IPS-18c (cell line): ENCODE measurements around the gene LRRC3.

ENCODE experiments used
- H3K4me3 ChIP-seq: 2 replicates; pipeline ENCODE4 v1.7.0; 2013; ENCODE audit warnings: low read depth, mild to moderate bottlenecking, low read length, moderate library complexity; ENCODE audit not compliant: insufficient read depth
- H3K9me3 ChIP-seq: one replicate; pipeline ENCODE4 v1.6.1; 2013; ENCODE audit warnings: mild to moderate bottlenecking, low read length, moderate library complexity; ENCODE audit not compliant: control insufficient read depth, insufficient read depth

LRRC3 gene

GRCh38 chr21:44434936-44435635 is 20.2 kb upstream of the LRRC3 start:
- no peaks in the 10 kb centered on the region for H3K9me3 ChIP-seq
- no peak overlapping the region for H3K4me3 ChIP-seq

GRCh38 chr21:44436111-44436611 is 19.1 kb upstream of the LRRC3 start:
- Histone ChIP-seq H3K9me3 (no peaks in the 10 kb centered on the region), H3K4me3 (no peak overlapping the region)

- no peaks in the 10 kb centered on the region for H3K9me3 ChIP-seq
Observed at GRCh38 chr21:44436958-44437357, 18.4 kb upstream of the LRRC3 start.

GRCh38 chr21:44437371-44437695 is 18.0 kb upstream of the LRRC3 start:
- H3K4me3 ChIP-seq, result no peak overlapping the region

More at GRCh38 chr21:44436958-44437357, 18.4 kb upstream of the LRRC3 start:
- no peak overlapping the region for H3K4me3 ChIP-seq

GRCh38 chr21:44437696-44438431 is 17.4 kb upstream of the LRRC3 start:
- no peaks in the 10 kb centered on the region for H3K9me3 ChIP-seq
- no peak overlapping the region for H3K4me3 ChIP-seq

More at GRCh38 chr21:44437371-44437695, 18.0 kb upstream of the LRRC3 start:
- H3K9me3 ChIP-seq, result no peaks in the 10 kb centered on the region

- Histone ChIP-seq H3K4me3 (no peak overlapping the region), H3K9me3 (no peaks in the 10 kb centered on the region)
Observed at GRCh38 chr21:44438531-44439210, 16.6 kb upstream of the LRRC3 start.

- Histone ChIP-seq H3K4me3 (no peak overlapping the region), H3K9me3 (no peaks in the 10 kb centered on the region)
Observed at GRCh38 chr21:44439211-44439600, 16.1 kb upstream of the LRRC3 start.

GRCh38 chr21:44440241-44441040 is 14.9 kb upstream of the LRRC3 start:
- Histone ChIP-seq H3K4me3 (no peak overlapping the region), H3K9me3 (peaks cover 2% of the 10 kb centered on the region)

- H3K4me3 ChIP-seq, result no peak overlapping the region
- peaks cover 2% of the 10 kb centered on the region for H3K9me3 ChIP-seq
Observed at GRCh38 chr21:44441041-44441400, 14.3 kb upstream of the LRRC3 start.

- Histone ChIP-seq H3K4me3 (no peak overlapping the region), H3K9me3 (peaks cover 2% of the 10 kb centered on the region)
Observed at GRCh38 chr21:44441581-44442265, 13.6 kb upstream of the LRRC3 start.

GRCh38 chr21:44442266-44443125 is 12.8 kb upstream of the LRRC3 start:
- Histone ChIP-seq H3K4me3 (no peak overlapping the region), H3K9me3 (peaks cover 2% of the 10 kb centered on the region)

GRCh38 chr21:44443291-44443890 is 11.9 kb upstream of the LRRC3 start:
- peaks cover 2% of the 10 kb centered on the region for H3K9me3 ChIP-seq
- H3K4me3 ChIP-seq, result no peak overlapping the region

- no peak overlapping the region for H3K4me3 ChIP-seq
- peaks cover 2% of the 10 kb centered on the region for H3K9me3 ChIP-seq
Observed at GRCh38 chr21:44443891-44444285, 11.4 kb upstream of the LRRC3 start.

- peaks cover 2% of the 10 kb centered on the region for H3K9me3 ChIP-seq
- no peak overlapping the region for H3K4me3 ChIP-seq
Observed at GRCh38 chr21:44444286-44444931, 10.9 kb upstream of the LRRC3 start.

GRCh38 chr21:44445145-44445812 is 10.0 kb upstream of the LRRC3 start:
- Histone ChIP-seq H3K9me3 (peaks cover 2% of the 10 kb centered on the region), H3K4me3 (no peak overlapping the region)
